ENCODE results near the gene NUP50.

NUP50 gene

GRCh38 chr22:45229181-45229580 lies 65.5 kb downstream of the NUP50 start:
- DNase-seq (ENCODE audit: low spot score), result no peak
- H3K18ac ChIP-seq (ENCODE audit: low read length), result peak overlapping the region; percentile 27
- H3K4me3 ChIP-seq (ENCODE audit: low read length in 2 of 2), result no peak overlapping the region
- no peak overlapping the region for H2BK120ac ChIP-seq (ENCODE audit: low read depth, low read length)
- H3K14ac ChIP-seq (ENCODE audit: low read length), result no peak overlapping the region
- H2BK15ac ChIP-seq (ENCODE audit: low read length), result no peak overlapping the region
- no peak overlapping the region for H2BK5ac ChIP-seq (ENCODE audit: low read length)
- no peaks in the 10 kb centered on the region for H3K9me3 ChIP-seq (replicated peaks in 1 of 2; ENCODE audit: control insufficient read depth in 2 of 2, insufficient read depth in 1 of 2, low read depth in 1 of 2, low read length in 2 of 2)
- peak overlapping the region; percentile 82 for H3K23ac ChIP-seq (ENCODE audit: low read depth, low read length, poor library complexity)
- peaks cover 9% of the 10 kb centered on the region for H3K79me1 ChIP-seq (ENCODE audit: low read depth, low read length)
- no peak overlapping the region for H4K91ac ChIP-seq (ENCODE audit: low read depth, low read length, poor library complexity)
- no peak overlapping the region for H2AK5ac ChIP-seq (ENCODE audit: low read depth, low read length)
- H3K4me2 ChIP-seq (ENCODE audit: insufficient read depth, low read length, poor library complexity, severe bottlenecking), result no peak overlapping the region
- H3K27me3 ChIP-seq (ENCODE audit: control insufficient read depth in 3 of 3, insufficient read depth in 3 of 3, low read depth in 1 of 3, low read length in 3 of 3), result no peaks in the 10 kb centered on the region
- no peak overlapping the region for H3K4ac ChIP-seq (ENCODE audit: low read length)
- H4K8ac ChIP-seq (ENCODE audit: low read depth, low read length), result no peak overlapping the region
- no CpG with 5 or more reads among the region's 13 CpGs for WGBS, 2 donors (ENCODE audit: extremely low coverage in 2 of 2, insufficient read length in 2 of 2, insufficient replicate concordance in 1 of 2)
- no peak overlapping the region for H2BK12ac ChIP-seq (ENCODE audit: low read length)
- peaks cover 0 to 1% of the 10 kb centered on the region in 2 donors for H3K36me3 ChIP-seq (replicated peaks in 1 of 2; ENCODE audit: control insufficient read depth in 2 of 2, insufficient read depth in 2 of 2, low read length in 2 of 2)
- H3K9ac ChIP-seq (ENCODE audit: low read depth, low read length, poor library complexity), result no peak overlapping the region
- peaks cover 14 to 25% of the 10 kb centered on the region in 2 donors for H3K4me1 ChIP-seq (ENCODE audit: control insufficient read depth in 2 of 2, insufficient read depth in 1 of 2, low read depth in 1 of 2, low read length in 2 of 2)
- H3K27ac ChIP-seq (replicated peaks; ENCODE audit: low read length), result no peak overlapping the region
- no peak overlapping the region for H2AFZ ChIP-seq (ENCODE audit: low read length)

GRCh38 chr22:45230026-45230721 lies 66.4 kb downstream of the NUP50 start:
- no peaks in the 10 kb centered on the region for H3K36me3 ChIP-seq (replicated peaks in 1 of 2; ENCODE audit: control insufficient read depth in 2 of 2, insufficient read depth in 2 of 2, low read length in 2 of 2)
- H2AK5ac ChIP-seq (ENCODE audit: low read depth, low read length), result no peak overlapping the region
- no peak overlapping the region for H3K4me2 ChIP-seq (ENCODE audit: insufficient read depth, low read length, poor library complexity, severe bottlenecking)
- no peak overlapping the region for H3K14ac ChIP-seq (ENCODE audit: low read length)
- no peak for DNase-seq (ENCODE audit: low spot score)
- peak overlapping the region; percentile 50 for H3K9ac ChIP-seq (ENCODE audit: low read depth, low read length, poor library complexity)
- peaks cover 9% of the 10 kb centered on the region for H3K79me1 ChIP-seq (ENCODE audit: low read depth, low read length)
- H3K9me3 ChIP-seq (replicated peaks in 1 of 2; ENCODE audit: control insufficient read depth in 2 of 2, insufficient read depth in 1 of 2, low read depth in 1 of 2, low read length in 2 of 2), result no peaks in the 10 kb centered on the region
- no peak overlapping the region for H4K91ac ChIP-seq (ENCODE audit: low read depth, low read length, poor library complexity)
- no CpG with 5 or more reads among the region's 16 CpGs for WGBS, 2 donors (ENCODE audit: extremely low coverage in 2 of 2, insufficient read length in 2 of 2, insufficient replicate concordance in 1 of 2)
- no peak overlapping the region for H3K4me3 ChIP-seq (ENCODE audit: low read length in 2 of 2)
- no peak overlapping the region for H3K27ac ChIP-seq (replicated peaks; ENCODE audit: low read length)
- H3K4me1 ChIP-seq (ENCODE audit: control insufficient read depth in 2 of 2, insufficient read depth in 1 of 2, low read depth in 1 of 2, low read length in 2 of 2), result peaks cover 9 to 15% of the 10 kb centered on the region in 2 donors
- no peak overlapping the region for H4K8ac ChIP-seq (ENCODE audit: low read depth, low read length)
- H2BK12ac ChIP-seq (ENCODE audit: low read length), result no peak overlapping the region
- no peak overlapping the region for H2BK120ac ChIP-seq (ENCODE audit: low read depth, low read length)
- no peak overlapping the region for H2BK5ac ChIP-seq (ENCODE audit: low read length)
- H3K18ac ChIP-seq (ENCODE audit: low read length), result peak overlapping the region; percentile 48
- H2AFZ ChIP-seq (ENCODE audit: low read length), result no peak overlapping the region
- H3K27me3 ChIP-seq (ENCODE audit: control insufficient read depth in 3 of 3, insufficient read depth in 3 of 3, low read depth in 1 of 3, low read length in 3 of 3), result no peaks in the 10 kb centered on the region
- H3K4ac ChIP-seq (ENCODE audit: low read length), result no peak overlapping the region
- no peak overlapping the region for H2BK15ac ChIP-seq (ENCODE audit: low read length)
- no peak overlapping the region for H3K23ac ChIP-seq (ENCODE audit: low read depth, low read length, poor library complexity)

- Histone ChIP-seq H3K18ac (ENCODE audit: low read length) (no peak overlapping the region), H2BK12ac (ENCODE audit: low read length) (no peak overlapping the region)
Measured at GRCh38 chr22:45231293-45231692, 67.6 kb downstream of the NUP50 start.

DNA sequence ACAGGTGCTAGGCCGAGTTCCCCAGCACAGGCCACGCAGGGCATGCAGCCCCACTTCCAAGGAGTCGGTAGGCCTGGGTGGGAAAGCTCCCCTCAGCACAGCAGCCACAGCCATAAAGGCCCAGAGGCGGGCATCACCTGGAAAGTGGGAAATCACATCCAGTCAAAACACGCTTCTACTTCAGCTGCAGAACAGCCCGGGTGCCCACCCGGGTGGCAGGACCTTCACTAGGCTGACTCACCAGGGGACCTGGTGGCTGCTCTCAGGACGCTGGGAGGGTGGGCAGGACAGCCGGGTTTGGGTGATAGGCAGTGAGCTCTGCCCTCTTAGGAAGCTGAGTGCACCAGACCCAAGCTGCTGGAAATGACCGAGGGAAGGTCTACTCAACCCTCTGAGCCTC lies 69.7 kb downstream of the NUP50 start:
- H2BK15ac ChIP-seq (ENCODE audit: low read length), result no peak overlapping the region
- no peak overlapping the region for H3K4me3 ChIP-seq (ENCODE audit: low read length in 2 of 2)
- H3K79me1 ChIP-seq (ENCODE audit: low read depth, low read length), result peaks cover 12% of the 10 kb centered on the region
- peak overlapping the region; percentile 62 for H2BK5ac ChIP-seq (ENCODE audit: low read length)
- H2BK120ac ChIP-seq (ENCODE audit: low read depth, low read length), result no peak overlapping the region
- H3K4ac ChIP-seq (ENCODE audit: low read length), result peak overlapping the region; percentile 61
- H3K27me3 ChIP-seq (ENCODE audit: control insufficient read depth in 3 of 3, insufficient read depth in 3 of 3, low read depth in 1 of 3, low read length in 3 of 3), result no peaks in the 10 kb centered on the region
- H3K14ac ChIP-seq (ENCODE audit: low read length), result peak overlapping the region; percentile 32
- no peak overlapping the region for H2AK5ac ChIP-seq (ENCODE audit: low read depth, low read length)
- no peak overlapping the region for H2AFZ ChIP-seq (ENCODE audit: low read length)
- H3K23ac ChIP-seq (ENCODE audit: low read depth, low read length, poor library complexity), result peak overlapping the region; percentile 77
- H3K36me3 ChIP-seq (replicated peaks in 1 of 2; ENCODE audit: control insufficient read depth in 2 of 2, insufficient read depth in 2 of 2, low read length in 2 of 2), result no peaks in the 10 kb centered on the region
- no peak overlapping the region for H3K4me2 ChIP-seq (ENCODE audit: insufficient read depth, low read length, poor library complexity, severe bottlenecking)
- no peak overlapping the region for H3K18ac ChIP-seq (ENCODE audit: low read length)
- H4K91ac ChIP-seq (ENCODE audit: low read depth, low read length, poor library complexity), result peak overlapping the region; percentile 11
- H3K27ac ChIP-seq (replicated peaks; ENCODE audit: low read length), result no peak overlapping the region
- no peak overlapping the region for H3K9ac ChIP-seq (ENCODE audit: low read depth, low read length, poor library complexity)
- H3K9me3 ChIP-seq (replicated peaks in 1 of 2; ENCODE audit: control insufficient read depth in 2 of 2, insufficient read depth in 1 of 2, low read depth in 1 of 2, low read length in 2 of 2), result no peaks in the 10 kb centered on the region
- peak overlapping the region; percentile 17 for H4K8ac ChIP-seq (ENCODE audit: low read depth, low read length)
- H3K4me1 ChIP-seq (ENCODE audit: control insufficient read depth in 2 of 2, insufficient read depth in 1 of 2, low read depth in 1 of 2, low read length in 2 of 2), result peaks cover 2 to 5% of the 10 kb centered on the region in 2 donors
- no CpG with 5 or more reads among the region's 10 CpGs for WGBS, 2 donors (ENCODE audit: extremely low coverage in 2 of 2, insufficient read length in 2 of 2, insufficient replicate concordance in 1 of 2)
- H2BK12ac ChIP-seq (ENCODE audit: low read length), result no peak overlapping the region
- no peak for DNase-seq (ENCODE audit: low spot score)

More at GRCh38 chr22:45231293-45231692, 67.6 kb downstream of the NUP50 start:
- peak overlapping the region; percentile 80 for H3K23ac ChIP-seq (ENCODE audit: low read depth, low read length, poor library complexity)
- H3K9me3 ChIP-seq (replicated peaks in 1 of 2; ENCODE audit: control insufficient read depth in 2 of 2, insufficient read depth in 1 of 2, low read depth in 1 of 2, low read length in 2 of 2), result no peaks in the 10 kb centered on the region
- no peak overlapping the region for H2BK5ac ChIP-seq (ENCODE audit: low read length)
- H4K8ac ChIP-seq (ENCODE audit: low read depth, low read length), result no peak overlapping the region
- no peak overlapping the region for H2BK15ac ChIP-seq (ENCODE audit: low read length)
- no peaks in the 10 kb centered on the region for H3K27me3 ChIP-seq (ENCODE audit: control insufficient read depth in 3 of 3, insufficient read depth in 3 of 3, low read depth in 1 of 3, low read length in 3 of 3)
- no peak overlapping the region for H4K91ac ChIP-seq (ENCODE audit: low read depth, low read length, poor library complexity)
- peaks cover 14% of the 10 kb centered on the region for H3K79me1 ChIP-seq (ENCODE audit: low read depth, low read length)
- no peak overlapping the region for H3K14ac ChIP-seq (ENCODE audit: low read length)
- no peak overlapping the region for H3K9ac ChIP-seq (ENCODE audit: low read depth, low read length, poor library complexity)
- no peak overlapping the region for H3K4me2 ChIP-seq (ENCODE audit: insufficient read depth, low read length, poor library complexity, severe bottlenecking)
- WGBS, 2 donors (ENCODE audit: extremely low coverage in 2 of 2, insufficient read length in 2 of 2, insufficient replicate concordance in 1 of 2), result no CpG with 5 or more reads among the region's 2 CpGs
- peaks cover 0 to 4% of the 10 kb centered on the region in 2 donors for H3K4me1 ChIP-seq (ENCODE audit: control insufficient read depth in 2 of 2, insufficient read depth in 1 of 2, low read depth in 1 of 2, low read length in 2 of 2)
- no peak overlapping the region for H2AK5ac ChIP-seq (ENCODE audit: low read depth, low read length)
- no peaks in the 10 kb centered on the region for H3K36me3 ChIP-seq (replicated peaks in 1 of 2; ENCODE audit: control insufficient read depth in 2 of 2, insufficient read depth in 2 of 2, low read length in 2 of 2)
- H2BK120ac ChIP-seq (ENCODE audit: low read depth, low read length), result no peak overlapping the region
- no peak overlapping the region for H3K4me3 ChIP-seq (ENCODE audit: low read length in 2 of 2)
- no peak overlapping the region for H3K4ac ChIP-seq (ENCODE audit: low read length)
- H3K27ac ChIP-seq (replicated peaks; ENCODE audit: low read length), result no peak overlapping the region
- no peak overlapping the region for H2AFZ ChIP-seq (ENCODE audit: low read length)
- DNase-seq (ENCODE audit: low spot score), result no peak

Measured in neuronal stem cell (in vitro differentiated cells).